T47D (cell line): Measurements from ENCODE around the gene ZNF670.

Experiments used
- DNase-seq, 2 experiments: peaks; one replicate each; pipeline versions ENCODE4 v3.0.0 to v3.0.0-alpha.2; 2011 to 2012; ENCODE audit warnings: low read depth in 1 of 2, low spot score in 1 of 2
- JUND ChIP-seq: IDR thresholded peaks from 2 replicates; pipeline ENCODE4 v1.6.1; 2012; ENCODE audit warnings: low read depth
- in situ Hi-C: cut with HindIII; loops from 2 replicates; pipeline ENCODE4 v1.10.0; 2016; ENCODE audit warnings: low sequenced_read_pairs, low pct_unique_long_range_greater_than_20kb

ZNF670 gene

GRCh38 chr1:247096544-247096943 lies 17.9 kb upstream of the ZNF670 start:
- in situ Hi-C loops, result no loop called here
- TF ChIP-seq JUND, result no peak
- DNase-seq, result no peak

- in situ Hi-C loops, result no loop called here
- no peak for TF ChIP-seq JUND
Observed at GRCh38 chr1:247096112-247096511, 17.5 kb upstream of the ZNF670 start.

GRCh38 chr1:247090455-247090854 lies 11.8 kb upstream of the ZNF670 start:
- DNase-seq, result no peak
- no peak for TF ChIP-seq JUND
- in situ Hi-C loops, result no loop called here

More at GRCh38 chr1:247096112-247096511, 17.5 kb upstream of the ZNF670 start:
- no peak for DNase-seq

- TF ChIP-seq JUND, result no peak
- no peak for DNase-seq
- in situ Hi-C loops, result no loop called here
Observed at GRCh38 chr1:247089616-247090375, 11.2 kb upstream of the ZNF670 start.

- DNase-seq, result no peak
- TF ChIP-seq JUND, result no peak
- in situ Hi-C loops, result no loop called here
Observed at GRCh38 chr1:247088967-247089366, 10.4 kb upstream of the ZNF670 start.

- no peak for TF ChIP-seq JUND
- in situ Hi-C loops, result no loop called here
- DNase-seq, result no peak
Observed at GRCh38 chr1:247087256-247087655, 8.6 kb upstream of the ZNF670 start.

GRCh38 chr1:247085310-247085709 lies 6.7 kb upstream of the ZNF670 start:
- in situ Hi-C loops, result no loop called here
- no peak for DNase-seq
- no peak for TF ChIP-seq JUND

GRCh38 chr1:247084771-247085170 lies 6.2 kb upstream of the ZNF670 start:
- no peak for DNase-seq
- in situ Hi-C loops, result no loop called here

GRCh38 chr1:247079141-247079874 lies 697 bp upstream of the ZNF670 start:
- in situ Hi-C loops, result no loop called here
- DNase-seq, result no peak

More at GRCh38 chr1:247084771-247085170, 6.2 kb upstream of the ZNF670 start:
- TF ChIP-seq JUND, result no peak

GRCh38 chr1:247077876-247078257 lies 744 bp downstream of the ZNF670 start:
- in situ Hi-C loops, result no loop called here
- no peak for DNase-seq
- TF ChIP-seq JUND, result no peak

More at GRCh38 chr1:247079141-247079874, 697 bp upstream of the ZNF670 start:
- no peak for TF ChIP-seq JUND

- TF ChIP-seq JUND, result no peak
- in situ Hi-C loops, result no loop called here
- no peak for DNase-seq
Observed at GRCh38 chr1:247077213-247077612, 1.4 kb downstream of the ZNF670 start.

- no peak for DNase-seq
- no peak for TF ChIP-seq JUND
- in situ Hi-C loops, result no loop called here
Observed at GRCh38 chr1:247070645-247071044, 8.0 kb downstream of the ZNF670 start.

- no peak for DNase-seq
- TF ChIP-seq JUND, result no peak
- in situ Hi-C loops, result no loop called here
Observed at GRCh38 chr1:247064304-247064703, 14.3 kb downstream of the ZNF670 start.
